ENCODE measurements around the gene SCYGR4.
"Not testable (repeated sequence)": the region's sequence is repeated elsewhere in the genome, so short reads cannot be mapped to it uniquely, and the experiment has no call there.

Gene SCYGR4

DNA sequence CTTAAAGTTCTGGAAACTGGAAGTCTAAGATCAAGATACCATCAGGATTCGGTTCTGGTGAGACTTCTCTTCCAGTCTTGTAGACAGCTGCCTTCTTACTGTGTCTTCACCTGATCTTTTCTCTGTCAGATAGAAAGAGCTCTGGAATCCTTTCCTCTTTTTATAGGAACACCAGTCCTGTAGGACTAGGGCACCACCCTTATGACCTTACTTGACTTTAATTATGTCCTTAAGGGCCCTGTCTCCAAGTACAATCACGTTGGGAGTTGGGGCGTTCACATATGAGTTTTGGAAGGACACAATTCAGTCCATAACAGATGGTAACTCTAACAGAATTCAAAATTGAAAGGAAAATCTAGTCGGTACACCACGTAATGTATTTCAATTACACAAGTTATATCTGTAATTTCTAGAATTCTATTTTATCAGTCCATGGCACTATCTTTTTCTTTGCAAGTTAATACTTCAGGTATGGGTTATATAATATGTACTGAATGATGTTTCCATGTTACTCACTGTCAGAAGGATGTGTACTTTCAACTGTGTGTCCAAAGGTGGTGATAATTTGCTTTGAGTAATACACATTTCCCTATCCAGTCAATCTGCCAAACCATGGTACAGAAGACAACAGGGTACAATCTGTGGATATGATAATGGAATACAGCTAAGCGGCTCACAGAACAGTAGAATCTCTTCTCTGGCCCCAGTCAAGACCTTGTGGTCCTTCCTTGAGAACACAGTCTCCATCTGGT is 48.1 kb downstream of the SCYGR4 start:
- no peak overlapping the region for H3K4me3 ChIP-seq (ENCODE audit: low read depth, low read length)

DNA sequence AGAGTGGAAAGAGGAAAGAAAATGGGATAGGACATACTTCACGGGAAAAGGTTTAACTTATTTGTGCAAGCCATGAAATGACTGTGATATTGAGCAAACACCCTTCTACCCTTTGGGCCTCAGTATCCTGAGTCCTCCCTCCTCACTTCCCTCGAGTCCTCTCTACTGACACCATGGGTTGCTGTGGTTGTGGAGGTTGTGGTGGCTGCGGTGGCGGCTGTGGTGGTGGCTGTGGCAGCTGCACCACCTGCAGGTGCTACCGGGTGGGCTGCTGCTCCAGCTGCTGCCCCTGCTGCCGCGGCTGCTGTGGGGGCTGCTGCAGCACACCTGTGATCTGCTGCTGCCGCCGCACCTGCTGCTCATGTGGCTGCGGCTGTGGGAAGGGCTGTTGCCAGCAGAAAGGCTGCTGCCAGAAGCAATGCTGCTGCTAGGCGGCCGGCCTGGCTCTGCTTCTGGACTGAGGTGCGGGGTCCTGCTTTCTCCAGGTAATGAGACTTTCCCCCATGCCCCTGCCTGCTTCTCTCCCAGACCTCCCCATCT is 49.4 kb downstream of the SCYGR4 start, which contains the start of gene SCYGR5:
Gene SCYGR5, plus strand, starts transcription at position 174 of the 540 bp plus-strand sequence. Its CDS starts 0 bp downstream, at position 174.
- not testable (repeated sequence) for H3K4me3 ChIP-seq (ENCODE audit: low read depth, low read length)
